Adrenal gland (tissue), 12 donors: ENCODE measurements around the gene ZNF48. TPM values are rescaled to one million over a fixed set of nuclear protein-coding genes. Genes with fewer than 3 reads are reported as not detected.

Source experiments
- DNase-seq, 7 donors: peaks; one replicate each; pipeline ENCODE4 v3.0.0-alpha.2; 2019 to 2020
- H3K27ac ChIP-seq, 5 donors: fragments of 200-600 bp; sonication (generic) in 4 of 5; 1 replicate in 3 of 5; 2 replicates in 2 of 5; pipeline versions ENCODE4 v1.5.1 to v1.8.0; 2016 to 2020; ENCODE audit warnings: mild to moderate bottlenecking in 1 of 5
- H3K27me3 ChIP-seq: fragments of 200-600 bp; 2 replicates; pipeline ENCODE4 v1.8.0; 2021
- H3K36me3 ChIP-seq, 2 donors: fragments of 200-600 bp; replicated peaks in 1 of 2; 1 replicate in 1 of 2; 2 replicates in 1 of 2; pipeline versions ENCODE4 v1.5.1 to v1.8.0; 2018 to 2022
- H3K4me1 ChIP-seq, 2 donors: fragments of 200-600 bp; replicated peaks in 1 of 2; 1 replicate in 1 of 2; 2 replicates in 1 of 2; pipeline versions ENCODE4 v1.5.1 to v1.8.0; 2018 to 2021
- H3K4me3 ChIP-seq, 4 donors: fragments of 200-600 bp; sonication (generic) in 3 of 4; one replicate each; pipeline ENCODE4 v1.5.1; 2016 to 2018
- H3K9me3 ChIP-seq, 3 donors: fragments of 200-600 bp; sonication (generic) in 1 of 3; replicated peaks in 1 of 3; 1 replicate in 2 of 3; 2 replicates in 1 of 3; pipeline versions ENCODE4 v1.5.1 to v1.8.0; 2016 to 2021
- POLR2A ChIP-seq, 2 donors: fragments of 450-650 bp; IDR thresholded peaks; one replicate each; pipeline ENCODE4 v1.6.1; 2017; ENCODE audit warnings: antibody characterized with exemption in 2 of 2, mild to moderate bottlenecking in 2 of 2, moderate library complexity in 1 of 2
- WGBS, 4 donors: extraction: QIAGEN DNeasy Blood & Tissue Kit in 2 of 4; methylation state at CpG; one replicate each; pipeline versions ENCODE4 v1.1.5 to v1.1.7; 2013 to 2017; 5-methylcytosine and 5-hydroxymethylcytosine counted together
- intact Hi-C, 2 donors: fragments of 100-400 bp; cut with DNase I; formaldehyde crosslinking; loops; one replicate each; pipeline versions ENCODE4 v1.14.1 to v1.15.0; 2022 to 2023
- polyA plus RNA-seq, 3 donors: library from polyadenylated mRNA; stranded (reverse); fragments of 200-250 nt in 2 of 3; fragments of 350-450 nt in 1 of 3; fragmentation: Illumina TruSeq in 1 of 3; extraction: RNeasy Lipid Tissue Mini Kit (QIAGEN cat#74804) in 1 of 3; gene quantifications; one replicate each; pipeline ENCODE4 v1.2.3, GENCODE V29; 2013 to 2014
- small RNA-seq, 2 donors: library from RNA; depleted of rRNA; stranded (forward); fragments of <200 nt; gene quantifications; one replicate each; pipeline ENCODE3, GENCODE V24; 2016
- total RNA-seq, 9 donors: library from RNA; depleted of rRNA in 4 of 9; stranded (reverse); fragments of >200 nt in 4 of 9; fragments of 120-200 nt in 1 of 9; fragmentation: NEBNext Ultra II Directional in 1 of 9; extraction: Animal tissue kit (Norgen Biotek cat#: 25700) in 1 of 9; gene quantifications; one replicate each; pipeline versions ENCODE4 v1.1.0 to v1.2.4, GENCODE V29; 2013 to 2023
- TF ChIP-seq, protein P1 (sequence below), 6 experiments: fragments of 450-650 bp in 4 of 6; fragments of 200-600 bp in 2 of 6; sonication (generic) in 1 of 6; IDR thresholded peaks; 1 replicate in 5 of 6; 2 replicates in 1 of 6; pipeline versions ENCODE4 v1.5.1 to v1.8.0; 2016 to 2021; ENCODE audit warnings: antibody characterized with exemption in 6 of 6, mild to moderate bottlenecking in 2 of 6, moderate library complexity in 1 of 6
- donor health status: healthy with polysubstance abuse.
- donor health status: Bipolar disorder and iron deficiency.
- donor health status: DM: yes; HTN: yes; CAD: no.
- donor health status: DM: no; HTN: no; CAD: no.
- donor health status: DM: no; HTN: no; CAD: no.
- donor health status: DM: yes; HTN: yes; CAD: no.

ZNF48 gene
- total and polyA plus RNA-seq, 12 donors = 2.6 to 23.8 (median 8.2) TPM

DNA sequence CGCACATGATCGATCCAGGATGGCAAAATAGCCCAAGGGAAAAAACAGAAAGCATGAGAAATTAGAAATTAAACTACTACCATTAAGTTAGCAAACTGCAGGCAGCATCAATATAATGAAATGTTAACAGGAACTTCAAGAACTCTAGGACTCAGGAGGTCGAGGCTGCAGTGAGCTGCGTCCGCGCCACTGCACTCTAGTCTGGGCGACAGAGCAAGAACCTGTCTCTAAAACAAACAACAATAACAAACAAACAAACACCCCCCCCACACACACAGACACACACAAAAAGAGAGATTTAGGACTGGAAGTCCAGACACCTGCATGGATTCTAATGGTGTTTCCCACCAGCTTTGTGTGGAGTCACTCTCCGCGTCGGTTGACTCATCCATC is 51.0 kb downstream of the ZNF48 start:
- intact Hi-C loops = loop anchor here (5.0 to 10.0 kb wide), 2 partner anchors 79 to 81 kb away; partner anchors contain the start of gene ZNF768 (in 2 of the 2)
- Histone ChIP-seq H3K4me3 (peak overlapping the region in 2 of 4 donors; percentile 88 to 94), H3K27ac (peak overlapping the region; percentile 70 to 96 (median 87)), H3K4me1 (peaks cover 11 to 25% of the 10 kb centered on the region in 2 donors), H3K9me3 (no peaks in the 10 kb centered on the region), H3K27me3 (no peaks in the 10 kb centered on the region), H3K36me3 (no peaks in the 10 kb centered on the region)
- TF ChIP-seq, protein P1, sequence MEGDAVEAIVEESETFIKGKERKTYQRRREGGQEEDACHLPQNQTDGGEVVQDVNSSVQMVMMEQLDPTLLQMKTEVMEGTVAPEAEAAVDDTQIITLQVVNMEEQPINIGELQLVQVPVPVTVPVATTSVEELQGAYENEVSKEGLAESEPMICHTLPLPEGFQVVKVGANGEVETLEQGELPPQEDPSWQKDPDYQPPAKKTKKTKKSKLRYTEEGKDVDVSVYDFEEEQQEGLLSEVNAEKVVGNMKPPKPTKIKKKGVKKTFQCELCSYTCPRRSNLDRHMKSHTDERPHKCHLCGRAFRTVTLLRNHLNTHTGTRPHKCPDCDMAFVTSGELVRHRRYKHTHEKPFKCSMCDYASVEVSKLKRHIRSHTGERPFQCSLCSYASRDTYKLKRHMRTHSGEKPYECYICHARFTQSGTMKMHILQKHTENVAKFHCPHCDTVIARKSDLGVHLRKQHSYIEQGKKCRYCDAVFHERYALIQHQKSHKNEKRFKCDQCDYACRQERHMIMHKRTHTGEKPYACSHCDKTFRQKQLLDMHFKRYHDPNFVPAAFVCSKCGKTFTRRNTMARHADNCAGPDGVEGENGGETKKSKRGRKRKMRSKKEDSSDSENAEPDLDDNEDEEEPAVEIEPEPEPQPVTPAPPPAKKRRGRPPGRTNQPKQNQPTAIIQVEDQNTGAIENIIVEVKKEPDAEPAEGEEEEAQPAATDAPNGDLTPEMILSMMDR (IDR thresholded peaks at IDR 0.05) = no peak
- TF ChIP-seq POLR2A (IDR thresholded peaks at IDR 0.05) = no peak
- no peak for DNase-seq
- 73 to 77% (median 76%) methylated on average over 10 of the region's 10 CpGs for WGBS, 4 donors

DNA sequence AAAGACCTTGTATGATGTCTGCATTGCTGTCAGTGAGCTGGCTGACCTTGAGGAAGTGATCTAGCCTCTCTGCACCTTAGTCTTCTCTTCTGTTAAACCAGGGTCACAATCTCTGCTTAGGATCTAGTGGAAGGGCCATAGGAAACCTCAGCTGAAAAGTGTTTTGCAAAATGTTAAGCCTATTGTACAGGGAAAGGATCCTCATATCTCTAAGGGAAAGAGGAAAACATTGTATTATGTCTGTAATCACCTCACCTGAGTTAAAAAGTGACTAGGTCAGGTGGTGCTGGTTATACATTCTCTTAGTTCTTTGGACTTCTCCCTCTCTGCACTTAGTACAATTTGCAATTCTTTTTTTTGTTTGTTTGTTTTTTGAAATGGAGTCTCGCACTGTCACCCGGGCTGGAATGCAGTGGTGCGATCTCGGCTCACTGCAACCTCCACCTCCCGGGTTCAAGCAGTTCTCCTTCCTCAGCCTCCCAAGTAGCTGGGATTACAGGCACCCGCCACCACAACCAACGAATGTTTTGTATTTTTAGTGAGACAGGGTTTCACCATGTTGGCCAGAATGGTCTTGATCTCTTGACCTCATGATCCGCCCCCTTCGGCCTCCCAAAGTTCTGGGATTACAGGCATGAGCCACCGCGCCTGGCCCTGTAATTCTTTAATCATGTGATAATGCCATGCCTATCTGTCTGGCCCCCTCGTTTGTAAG is 52.4 kb downstream of the ZNF48 start:
- H3K36me3 ChIP-seq = no peaks in the 10 kb centered on the region
- H3K27me3 ChIP-seq = no peaks in the 10 kb centered on the region
- no peak for TF ChIP-seq POLR2A (IDR thresholded peaks at IDR 0.05)
- TF ChIP-seq, protein P1 (IDR thresholded peaks at IDR 0.05) = no peak
- no peak overlapping the region for H3K27ac ChIP-seq
- no peaks in the 10 kb centered on the region for H3K9me3 ChIP-seq
- intact Hi-C loops = loop anchor here (5.0 to 10.0 kb wide), 2 partner anchors 77 to 80 kb away; partner anchors contain the start of gene ZNF768 (in 2 of the 2)
- DNase-seq = no peak
- peaks cover 11 to 25% of the 10 kb centered on the region in 2 donors for H3K4me1 ChIP-seq
- WGBS, 4 donors = 83 to 88% (median 85%) methylated on average over 12 of the region's 12 CpGs
- no peak overlapping the region for H3K4me3 ChIP-seq

DNA sequence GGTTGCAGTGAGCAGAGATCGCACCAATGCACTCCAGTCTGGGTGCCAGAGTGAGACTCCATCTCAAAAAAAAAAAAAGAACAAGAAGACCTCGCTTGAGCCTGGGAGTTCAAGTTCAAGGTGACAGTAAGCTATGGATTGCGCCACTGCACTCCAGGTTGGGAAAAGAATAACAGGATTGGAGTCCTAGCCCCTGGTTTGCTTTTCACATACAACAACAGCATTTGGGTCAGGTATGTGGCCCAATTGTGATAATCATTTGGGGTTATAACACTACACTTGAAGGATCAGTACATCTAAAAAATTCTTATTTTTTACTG is 53.9 kb downstream of the ZNF48 start:
- Histone ChIP-seq H3K9me3 (no peaks in the 10 kb centered on the region), H3K36me3 (no peaks in the 10 kb centered on the region), H3K27ac (no peak overlapping the region), H3K4me1 (peaks cover 11 to 16% of the 10 kb centered on the region in 2 donors), H3K27me3 (no peaks in the 10 kb centered on the region), H3K4me3 (no peak overlapping the region)
- 72 to 90% (median 80%) methylated on average over 3 of the region's 3 CpGs for WGBS, 4 donors
- DNase-seq = no peak
- no peak for TF ChIP-seq POLR2A (IDR thresholded peaks at IDR 0.05)
- intact Hi-C loops = loop anchor here (5.0 to 10.0 kb wide), 2 partner anchors 76 to 78 kb away; partner anchors contain the start of gene ZNF768 (in 2 of the 2)

Small RNAs within 50 kb of the gene (small RNA-seq; reads per million reads assigned to genes)
- gene RF00406 = 0 reads per million in 2 donors

Other genes starting within 250 kb of the ZNF48 start
- gene CORO1A, start 211.8 kb upstream of the ZNF48 start, total RNA-seq = 10 to 100 TPM in 8 of 9 donors, 1 to 10 TPM in 1; 3.3 to 69.1 (median 39.6) TPM
- 10 to 100 TPM in 2 of 3 donors, 1 to 10 TPM in 1; 4.1 to 87.7 (median 56.2) TPM for gene CORO1A, start 211.8 kb upstream of the ZNF48 start, polyA plus RNA-seq
- gene BOLA2B, start 201.8 kb upstream of the ZNF48 start, total RNA-seq = 100 to 1,000 TPM in 6 of 9 donors, 10 to 100 TPM in 3; 55.1 to 449 (median 143) TPM
- gene BOLA2B, start 201.8 kb upstream of the ZNF48 start, polyA plus RNA-seq = 100 to 1,000 TPM in 2 of 3 donors, 10 to 100 TPM in 1; 96.4 to 329 (median 250) TPM
- gene SLX1A, start 201.5 kb upstream of the ZNF48 start, total RNA-seq = 10 to 100 TPM; 12.4 to 87.5 (median 40.3) TPM
- gene SLX1A, start 201.5 kb upstream of the ZNF48 start, polyA plus RNA-seq = 100 to 1,000 TPM in 2 of 3 donors, 1 to 10 TPM in 1; 7.9 to 195 (median 169) TPM
- 10 to 100 TPM in 6 of 9 donors, 1 to 10 TPM in 3; 4.3 to 15.8 (median 12.7) TPM for gene SULT1A3, start 196.2 kb upstream of the ZNF48 start, total RNA-seq
- gene SULT1A3, start 196.2 kb upstream of the ZNF48 start, polyA plus RNA-seq = 100 to 1,000 TPM in 1 of 3 donors, 10 to 100 TPM in 1, 1 to 10 TPM in 1; 3.5 to 125 (median 58.7) TPM
- gene NPIPB13, start 146.9 kb upstream of the ZNF48 start, total RNA-seq = 10 to 100 TPM in 1 of 9 donors, 1 to 10 TPM in 6, under 1 TPM in 1, not detected in 1; 0.35 to 11.7 (median 2.7) TPM
- gene NPIPB13, start 146.9 kb upstream of the ZNF48 start, polyA plus RNA-seq = 10 to 100 TPM in 2 of 3 donors, under 1 TPM in 1; 0.49 to 17.1 (median 16.5) TPM
- gene CD2BP2, start 40.1 kb upstream of the ZNF48 start, total RNA-seq = 10 to 100 TPM; 27.5 to 95.8 (median 77.0) TPM
- 10 to 100 TPM; 53.5 to 95.6 (median 58.0) TPM for gene CD2BP2, start 40.1 kb upstream of the ZNF48 start, polyA plus RNA-seq
- gene TBC1D10B, start 24.9 kb upstream of the ZNF48 start, total RNA-seq = 10 to 100 TPM; 17.0 to 67.7 (median 44.0) TPM
- gene TBC1D10B, start 24.9 kb upstream of the ZNF48 start, polyA plus RNA-seq = 10 to 100 TPM; 33.7 to 65.4 (median 44.3) TPM
- 1 to 10 TPM in 2 of 9 donors, not detected in 7; 1.1 to 2.9 TPM for gene MYL11, start 20.6 kb upstream of the ZNF48 start, total RNA-seq
- gene MYL11, start 20.6 kb upstream of the ZNF48 start, polyA plus RNA-seq = 1 to 10 TPM in 1 of 3 donors, not detected in 2; 2.7 TPM
- 1 to 10 TPM in 7 of 9 donors, under 1 TPM in 1, not detected in 1; 0.11 to 5.5 (median 2.3) TPM for gene SEPTIN1, start 12.9 kb upstream of the ZNF48 start, total RNA-seq
- gene SEPTIN1, start 12.9 kb upstream of the ZNF48 start, polyA plus RNA-seq = 10 to 100 TPM in 1 of 3 donors, 1 to 10 TPM in 1, under 1 TPM in 1; 0.75 to 19.8 (median 9.3) TPM
- 10 to 100 TPM in 7 of 9 donors, 1 to 10 TPM in 2; 8.2 to 81.3 (median 15.8) TPM for gene ZNF771, start 12.2 kb downstream of the ZNF48 start, total RNA-seq
- gene ZNF771, start 12.2 kb downstream of the ZNF48 start, polyA plus RNA-seq = 10 to 100 TPM in 1 of 3 donors, 1 to 10 TPM in 2; 2.8 to 12.2 (median 9.5) TPM
- 10 to 100 TPM; 13.9 to 33.9 (median 29.5) TPM for gene DCTPP1, start 34.6 kb downstream of the ZNF48 start, total RNA-seq
- gene DCTPP1, start 34.6 kb downstream of the ZNF48 start, polyA plus RNA-seq = 10 to 100 TPM; 11.7 to 15.2 (median 13.3) TPM
- gene SEPHS2, start 50.5 kb downstream of the ZNF48 start, total RNA-seq = 10 to 100 TPM; 10.7 to 60.5 (median 46.2) TPM
- gene SEPHS2, start 50.5 kb downstream of the ZNF48 start, polyA plus RNA-seq = 10 to 100 TPM; 18.9 to 54.5 (median 21.9) TPM
- gene ITGAL, start 77.3 kb downstream of the ZNF48 start, total RNA-seq = 10 to 100 TPM in 1 of 9 donors, 1 to 10 TPM in 7, under 1 TPM in 1; 0.72 to 14.7 (median 4.7) TPM
- 10 to 100 TPM in 1 of 3 donors, 1 to 10 TPM in 2; 2.1 to 10.6 (median 2.6) TPM for gene ITGAL, start 77.3 kb downstream of the ZNF48 start, polyA plus RNA-seq
- 10 to 100 TPM; 23.2 to 53.0 (median 30.4) TPM for gene ZNF768, start 131.1 kb downstream of the ZNF48 start, total RNA-seq
- 100 to 1,000 TPM in 1 of 3 donors, 10 to 100 TPM in 1, 1 to 10 TPM in 1; 8.7 to 103 (median 55.6) TPM for gene ZNF768, start 131.1 kb downstream of the ZNF48 start, polyA plus RNA-seq
- 10 to 100 TPM in 8 of 9 donors, 1 to 10 TPM in 1; 8.6 to 19.9 (median 15.2) TPM for gene ZNF747, start 139.4 kb downstream of the ZNF48 start, total RNA-seq
- gene ZNF747, start 139.4 kb downstream of the ZNF48 start, polyA plus RNA-seq = 1 to 10 TPM; 7.7 to 9.3 (median 8.4) TPM
- 10 to 100 TPM in 3 of 9 donors, 1 to 10 TPM in 6; 4.9 to 15.0 (median 9.6) TPM for gene ZNF764, start 163.0 kb downstream of the ZNF48 start, total RNA-seq
- 1 to 10 TPM; 3.6 to 9.7 (median 5.9) TPM for gene ZNF764, start 163.0 kb downstream of the ZNF48 start, polyA plus RNA-seq
- 10 to 100 TPM; 10.3 to 33.2 (median 17.9) TPM for gene ZNF688, start 176.3 kb downstream of the ZNF48 start, total RNA-seq
- gene ZNF688, start 176.3 kb downstream of the ZNF48 start, polyA plus RNA-seq = 10 to 100 TPM; 16.4 to 43.4 (median 33.9) TPM
- 10 to 100 TPM in 8 of 9 donors, 1 to 10 TPM in 1; 9.4 to 37.0 (median 14.8) TPM for gene ZNF785, start 190.3 kb downstream of the ZNF48 start, total RNA-seq
- gene ZNF785, start 190.3 kb downstream of the ZNF48 start, polyA plus RNA-seq = 10 to 100 TPM in 1 of 3 donors, 1 to 10 TPM in 2; 3.4 to 11.2 (median 8.9) TPM
- gene ZNF689, start 215.0 kb downstream of the ZNF48 start, total RNA-seq = 10 to 100 TPM in 4 of 9 donors, 1 to 10 TPM in 5; 6.8 to 12.9 (median 9.9) TPM
- 1 to 10 TPM; 2.9 to 6.4 (median 3.2) TPM for gene ZNF689, start 215.0 kb downstream of the ZNF48 start, polyA plus RNA-seq